C4-2B (cell line): ENCODE data around the gene RNASE7.

Source experiments
- ZFX ChIP-seq: fragments of 450-650 bp; IDR thresholded peaks from 2 replicates; pipeline ENCODE4 v1.6.1; 2017
- TF ChIP-seq, protein P1 (sequence below): fragments of 450-650 bp; conservative IDR thresholded peaks from 2 replicates; pipeline ENCODE4 v1.5.1; 2017; ENCODE audit warnings: mild to moderate bottlenecking

DNA sequence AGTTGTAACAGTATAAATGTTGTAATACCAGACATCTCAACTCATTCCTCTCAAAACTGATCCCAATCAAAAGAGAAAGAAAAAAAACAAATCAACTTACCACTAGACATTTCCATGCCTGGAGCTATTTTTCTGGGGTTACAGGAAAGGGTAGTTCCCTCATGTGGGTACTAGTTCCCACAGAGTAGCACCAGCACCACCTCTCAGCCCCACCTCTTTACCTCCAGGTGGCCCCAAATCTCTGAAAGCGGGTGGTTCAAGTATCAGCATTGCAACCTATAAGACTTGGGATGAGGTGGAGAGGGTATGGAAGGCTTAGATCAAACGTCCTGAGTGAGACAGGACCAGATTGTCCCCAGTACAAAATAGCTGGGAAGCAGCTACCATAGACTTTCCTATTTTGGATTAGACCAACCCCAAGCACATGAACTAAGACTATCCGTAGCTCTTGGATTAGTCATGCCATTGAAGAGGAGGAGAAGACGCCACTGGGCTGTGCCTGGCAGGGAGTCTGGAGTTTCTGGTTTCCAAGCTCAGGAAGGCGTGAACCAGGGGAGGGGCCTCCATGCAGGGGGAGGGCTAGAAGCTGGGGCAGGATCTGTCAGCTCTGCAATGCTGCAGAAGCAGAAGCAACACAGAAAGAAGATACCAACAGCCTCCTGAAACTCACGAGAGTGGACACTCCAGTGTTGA lies 43.3 kb upstream of the RNASE7 start, which contains the start of gene SLC39A2:
- TF ChIP-seq, protein P1, sequence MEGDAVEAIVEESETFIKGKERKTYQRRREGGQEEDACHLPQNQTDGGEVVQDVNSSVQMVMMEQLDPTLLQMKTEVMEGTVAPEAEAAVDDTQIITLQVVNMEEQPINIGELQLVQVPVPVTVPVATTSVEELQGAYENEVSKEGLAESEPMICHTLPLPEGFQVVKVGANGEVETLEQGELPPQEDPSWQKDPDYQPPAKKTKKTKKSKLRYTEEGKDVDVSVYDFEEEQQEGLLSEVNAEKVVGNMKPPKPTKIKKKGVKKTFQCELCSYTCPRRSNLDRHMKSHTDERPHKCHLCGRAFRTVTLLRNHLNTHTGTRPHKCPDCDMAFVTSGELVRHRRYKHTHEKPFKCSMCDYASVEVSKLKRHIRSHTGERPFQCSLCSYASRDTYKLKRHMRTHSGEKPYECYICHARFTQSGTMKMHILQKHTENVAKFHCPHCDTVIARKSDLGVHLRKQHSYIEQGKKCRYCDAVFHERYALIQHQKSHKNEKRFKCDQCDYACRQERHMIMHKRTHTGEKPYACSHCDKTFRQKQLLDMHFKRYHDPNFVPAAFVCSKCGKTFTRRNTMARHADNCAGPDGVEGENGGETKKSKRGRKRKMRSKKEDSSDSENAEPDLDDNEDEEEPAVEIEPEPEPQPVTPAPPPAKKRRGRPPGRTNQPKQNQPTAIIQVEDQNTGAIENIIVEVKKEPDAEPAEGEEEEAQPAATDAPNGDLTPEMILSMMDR: no peak
- no peak for TF ChIP-seq ZFX
